Omental fat pad (tissue), 4 donors: Measurements from ENCODE around the gene MAPK13. TPM values are rescaled to one million over a fixed set of nuclear protein-coding genes. Genes with fewer than 3 reads are reported as not detected.

Experiments used
- ATAC-seq: fragments of 150-250 bp; one replicate; pipeline ENCODE4 v1.9.1; 2016; ENCODE audit warnings: mild to moderate bottlenecking, moderate library complexity; ENCODE audit not compliant: low FRiP score
- DNase-seq: peaks from one replicate; pipeline ENCODE4 v3.0.0-alpha.2; 2019; ENCODE audit warnings: low spot score
- total RNA-seq, 4 donors: library from RNA; depleted of rRNA; stranded (reverse); fragments of >200 nt; gene quantifications; one replicate each; pipeline ENCODE4 v1.1.0, GENCODE V29; 2016
- TF ChIP-seq, protein P1 (sequence below), 3 donors: fragments of 450-650 bp; IDR thresholded peaks; one replicate each; pipeline ENCODE4 v1.5.1; 2016 to 2017; ENCODE audit warnings: antibody characterized with exemption in 3 of 3, mild to moderate bottlenecking in 3 of 3, moderate library complexity in 2 of 3

MAPK13 gene
- total RNA-seq, 4 donors from 2014 or later, result 10.9 to 27.5 (median 17.7) TPM

DNA sequence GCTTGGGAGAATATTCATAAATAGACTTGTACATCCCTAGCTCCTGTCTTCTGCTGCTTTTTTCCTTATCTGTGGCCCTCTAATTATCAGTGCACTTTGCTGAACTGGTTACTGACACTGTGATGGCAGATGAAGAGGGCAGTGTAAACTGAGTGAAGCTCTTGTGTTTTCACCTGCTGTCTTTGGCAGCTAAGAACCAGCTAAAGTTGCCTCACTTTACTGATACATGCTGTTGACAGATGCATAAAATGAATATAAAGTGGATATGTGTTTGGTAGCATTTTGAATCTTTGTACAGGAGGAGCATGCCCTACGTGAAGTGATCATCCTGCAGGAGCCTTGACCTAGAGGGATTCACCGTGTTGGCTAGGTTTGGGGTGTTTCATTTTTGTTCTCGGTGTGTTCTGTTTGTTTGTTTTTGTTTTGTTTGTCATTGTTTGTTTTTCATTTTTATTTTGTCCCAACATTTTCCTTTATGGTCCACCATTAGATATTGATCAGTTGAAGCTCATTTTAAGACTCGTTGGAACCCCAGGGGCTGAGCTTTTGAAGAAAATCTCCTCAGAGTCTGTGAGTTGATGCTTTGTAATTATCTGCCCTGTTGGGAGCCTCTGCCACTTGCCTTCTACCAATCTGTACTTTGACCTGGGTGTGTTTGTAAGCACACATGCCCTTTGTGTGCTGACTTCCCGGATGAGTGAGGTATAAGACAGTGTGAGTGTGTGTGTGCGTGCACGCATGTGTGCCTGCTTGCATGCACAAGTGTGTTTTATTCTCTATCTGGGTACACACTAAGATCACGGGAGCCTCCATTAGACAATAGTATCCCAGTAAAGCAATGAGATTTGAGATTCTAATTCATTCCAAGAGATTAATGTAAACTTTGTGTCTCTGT is 34.6 kb upstream of the MAPK13 start:
- TF ChIP-seq, protein P1, sequence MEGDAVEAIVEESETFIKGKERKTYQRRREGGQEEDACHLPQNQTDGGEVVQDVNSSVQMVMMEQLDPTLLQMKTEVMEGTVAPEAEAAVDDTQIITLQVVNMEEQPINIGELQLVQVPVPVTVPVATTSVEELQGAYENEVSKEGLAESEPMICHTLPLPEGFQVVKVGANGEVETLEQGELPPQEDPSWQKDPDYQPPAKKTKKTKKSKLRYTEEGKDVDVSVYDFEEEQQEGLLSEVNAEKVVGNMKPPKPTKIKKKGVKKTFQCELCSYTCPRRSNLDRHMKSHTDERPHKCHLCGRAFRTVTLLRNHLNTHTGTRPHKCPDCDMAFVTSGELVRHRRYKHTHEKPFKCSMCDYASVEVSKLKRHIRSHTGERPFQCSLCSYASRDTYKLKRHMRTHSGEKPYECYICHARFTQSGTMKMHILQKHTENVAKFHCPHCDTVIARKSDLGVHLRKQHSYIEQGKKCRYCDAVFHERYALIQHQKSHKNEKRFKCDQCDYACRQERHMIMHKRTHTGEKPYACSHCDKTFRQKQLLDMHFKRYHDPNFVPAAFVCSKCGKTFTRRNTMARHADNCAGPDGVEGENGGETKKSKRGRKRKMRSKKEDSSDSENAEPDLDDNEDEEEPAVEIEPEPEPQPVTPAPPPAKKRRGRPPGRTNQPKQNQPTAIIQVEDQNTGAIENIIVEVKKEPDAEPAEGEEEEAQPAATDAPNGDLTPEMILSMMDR (IDR thresholded peaks at IDR 0.05), result no peak
- DNase-seq (no peak), ATAC-seq (no peak)

DNA sequence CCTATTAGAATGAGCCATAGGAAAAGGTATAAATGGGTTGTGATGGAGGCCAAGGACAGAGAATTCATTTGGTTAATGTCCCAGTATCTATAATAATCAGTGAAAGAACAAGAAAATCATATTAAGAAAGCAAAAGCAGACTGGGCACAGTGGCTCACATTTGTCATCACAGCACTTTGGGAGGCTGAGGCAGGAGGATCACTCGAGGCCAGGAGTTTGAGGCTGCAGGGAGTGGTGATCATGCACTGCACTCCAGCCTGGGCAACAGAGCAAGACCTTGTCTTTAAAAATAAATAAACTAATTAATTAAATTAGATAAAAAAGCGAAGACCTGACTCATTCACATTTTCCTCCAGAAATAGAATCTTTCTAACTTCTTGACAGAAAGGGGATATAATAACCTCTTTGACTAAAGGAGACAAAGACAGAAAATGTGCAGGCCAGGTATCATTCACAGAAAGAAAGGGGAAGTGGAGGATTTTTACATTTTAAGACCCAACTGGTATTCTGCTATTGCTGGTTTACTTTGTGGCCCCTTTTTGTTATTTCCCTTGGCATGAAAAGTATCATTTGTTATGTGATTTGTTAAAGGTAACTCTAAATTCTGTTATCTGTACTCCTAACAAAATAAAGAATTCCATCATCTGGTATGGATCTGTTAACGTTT is 31.9 kb upstream of the MAPK13 start:
- no peak for DNase-seq
- no peak for ATAC-seq
- TF ChIP-seq, protein P1 (IDR thresholded peaks at IDR 0.05), result no peak

DNA sequence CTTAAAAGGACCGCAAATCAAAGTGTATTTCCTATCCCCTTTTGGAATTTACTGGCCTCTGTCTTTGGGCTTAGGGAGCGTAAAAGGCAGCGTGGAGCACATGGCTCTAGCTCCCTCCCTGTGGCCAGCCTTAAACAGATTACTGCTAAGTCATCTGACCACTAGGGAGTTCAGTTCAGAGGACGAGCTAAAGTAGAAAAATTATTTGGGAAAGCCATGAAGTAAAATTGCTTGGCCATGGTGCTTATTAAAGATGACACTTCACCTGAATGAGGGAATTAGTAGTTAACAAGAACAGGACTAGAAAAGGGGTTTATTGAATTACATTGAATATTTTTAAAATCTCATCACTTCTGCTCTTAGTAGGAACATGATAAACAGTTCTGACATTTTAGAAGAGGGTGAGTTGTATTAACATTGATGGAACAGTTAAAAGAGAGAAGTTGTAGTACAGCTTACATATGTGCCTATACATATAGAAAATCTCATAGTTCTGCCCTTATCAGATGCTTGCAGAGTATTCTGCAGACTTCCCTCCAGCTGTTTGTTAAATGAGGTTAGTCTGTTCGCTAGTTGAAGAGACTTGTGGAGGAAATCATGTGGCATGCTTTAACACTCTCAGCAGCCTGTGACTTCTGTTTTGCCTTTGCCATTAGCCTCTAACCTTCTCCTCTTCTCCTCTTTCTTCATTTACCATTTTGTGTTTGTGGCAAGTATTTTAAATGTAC is 31.2 kb upstream of the MAPK13 start:
- ATAC-seq (no peak), DNase-seq (no peak)
- TF ChIP-seq, protein P1 (IDR thresholded peaks at IDR 0.05), result no peak

DNA sequence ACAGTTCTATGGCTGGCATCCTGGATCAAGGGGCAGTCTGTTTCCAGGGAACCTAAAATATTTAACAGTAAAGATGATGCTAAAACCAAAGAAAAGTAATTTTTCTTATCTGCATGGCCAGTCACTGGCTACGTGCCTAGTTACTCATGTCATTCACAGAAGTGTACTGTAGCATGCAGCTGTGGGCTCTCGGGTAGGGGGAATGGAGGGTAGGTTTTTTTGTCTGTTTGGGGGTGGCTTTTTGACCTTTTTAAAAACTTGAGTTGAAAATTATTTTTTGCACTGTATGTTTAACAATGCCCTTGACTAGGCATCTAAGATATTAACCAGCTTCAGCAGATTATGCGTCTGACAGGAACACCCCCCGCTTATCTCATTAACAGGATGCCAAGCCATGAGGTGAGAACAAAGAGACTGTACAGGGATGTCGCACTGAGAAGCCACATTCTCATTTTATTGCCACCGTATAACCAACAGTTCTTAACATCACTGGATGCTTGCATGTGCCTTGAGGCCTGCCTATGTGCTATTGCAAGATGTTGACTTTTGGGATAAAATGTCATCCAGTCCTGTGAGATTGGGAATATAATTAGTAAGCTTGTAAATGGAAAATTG is 30.3 kb upstream of the MAPK13 start:
- TF ChIP-seq, protein P1 (IDR thresholded peaks at IDR 0.05), result no peak
- ATAC-seq (no peak), DNase-seq (no peak)

DNA sequence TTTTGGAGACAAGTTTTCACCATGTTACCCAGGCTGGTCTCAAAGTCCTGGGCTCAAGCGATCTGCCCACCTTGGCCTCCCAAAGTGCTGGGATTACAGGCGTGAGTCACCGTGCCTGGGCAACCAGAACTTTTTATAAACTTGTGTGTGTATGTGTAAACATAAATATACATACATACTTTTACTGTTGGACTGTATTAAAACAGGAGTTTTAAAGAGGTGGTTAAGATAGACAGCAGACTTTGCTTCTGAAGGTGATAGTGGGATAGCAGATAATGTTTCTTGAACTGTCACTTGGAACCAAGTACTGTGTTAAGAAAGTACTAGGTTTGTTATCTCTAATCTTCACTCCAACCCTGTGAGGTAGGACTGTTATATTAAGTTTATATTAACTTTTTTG is 28.6 kb upstream of the MAPK13 start:
- no peak for ATAC-seq

DNA sequence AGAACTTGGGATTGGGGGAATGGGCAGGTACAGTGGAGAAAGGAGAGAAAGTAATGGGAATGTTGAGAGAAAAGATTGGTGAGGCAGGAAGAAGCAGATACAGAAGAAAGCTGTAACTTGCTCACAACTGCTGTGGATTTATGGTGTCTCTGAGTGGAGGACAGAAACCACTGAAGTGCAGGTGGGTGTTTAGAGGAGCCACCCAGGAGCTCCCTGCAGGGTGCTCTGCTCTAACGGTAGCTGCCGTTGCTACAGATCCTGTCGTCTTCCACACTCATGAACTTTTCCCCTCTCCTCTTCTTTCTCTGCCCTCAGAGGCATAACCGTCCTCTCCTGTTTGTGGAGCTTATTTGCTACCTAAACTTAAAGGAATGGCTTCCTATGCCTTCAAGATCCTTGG is 27.5 kb upstream of the MAPK13 start:
- TF ChIP-seq, protein P1 (IDR thresholded peaks at IDR 0.05), result no peak
- no peak for ATAC-seq
- no peak for DNase-seq

More for the DNA sequence above, 28.6 kb upstream of the MAPK13 start:
- TF ChIP-seq, protein P1 (IDR thresholded peaks at IDR 0.05), result no peak
- DNase-seq, result no peak
